SK-N-SH treated with all-trans-retinoic acid at 6 μM for 48 hours (cell line): ENCODE data around the gene PRKAR1B.

Experiments
- ARNTL ChIP-seq: fragments of 450-650 bp; formaldehyde crosslinking; IDR thresholded peaks from 2 replicates; pipeline ENCODE4 v1.5.0; 2020; ENCODE audit warnings: low read depth, mild to moderate bottlenecking, moderate library complexity, borderline replicate concordance
- BACH2 ChIP-seq: fragments of 250-450 bp; sonication (Bioruptor Pico); IDR thresholded peaks from 2 replicates; pipeline ENCODE4 v1.9.0; 2021; ENCODE audit warnings: mild to moderate bottlenecking, borderline replicate concordance
- ESRRG ChIP-seq: fragments of 250-450 bp; sonication (Bioruptor Pico); IDR thresholded peaks from 2 replicates; pipeline ENCODE4 v1.6.1; 2021; ENCODE audit warnings: mild to moderate bottlenecking
- GLIS3 ChIP-seq: fragments of 250-450 bp; sonication (Bioruptor Pico); IDR thresholded peaks from 2 replicates; pipeline ENCODE4 v1.5.0; 2020; ENCODE audit warnings: mild to moderate bottlenecking, moderate library complexity
- ISL1 ChIP-seq: fragments of 250-450 bp; sonication (Bioruptor Pico); IDR thresholded peaks from 2 replicates; pipeline ENCODE4 v2.1.2; 2022; ENCODE audit warnings: mild to moderate bottlenecking, moderate library complexity
- OSR1 ChIP-seq: fragments of 250-450 bp; sonication (Bioruptor Pico); IDR thresholded peaks from 2 replicates; pipeline ENCODE4 v1.8.0; 2022; ENCODE audit warnings: moderate library complexity, mild to moderate bottlenecking, inconsistent platforms
- PATZ1 ChIP-seq: fragments of 250-450 bp; sonication (Bioruptor Pico); IDR thresholded peaks from 2 replicates; pipeline ENCODE4 v1.8.0; 2020; ENCODE audit warnings: mild to moderate bottlenecking, moderate library complexity, borderline replicate concordance
- POU6F1 ChIP-seq: fragments of 250-450 bp; sonication (Bioruptor Pico); IDR thresholded peaks from 2 replicates; pipeline ENCODE4 v1.8.0; 2021; ENCODE audit warnings: low read depth, mild to moderate bottlenecking, moderate library complexity, borderline replicate concordance
- RARB ChIP-seq: fragments of 250-450 bp; sonication (Bioruptor Pico); IDR thresholded peaks from 2 replicates; pipeline ENCODE4 v1.8.0; 2021; ENCODE audit warnings: mild to moderate bottlenecking, moderate library complexity
- ZFP30 ChIP-seq: fragments of 450-650 bp; formaldehyde crosslinking; IDR thresholded peaks from 2 replicates; pipeline ENCODE4 v1.5.0; 2022; ENCODE audit warnings: mild to moderate bottlenecking, moderate library complexity
- ZNF565 ChIP-seq: fragments of 450-650 bp; formaldehyde crosslinking; conservative IDR thresholded peaks from 2 replicates; pipeline ENCODE4 v1.5.0; 2020; ENCODE audit warnings: low read depth, mild to moderate bottlenecking, moderate library complexity
- ZNF70 ChIP-seq: fragments of 450-650 bp; formaldehyde crosslinking; IDR thresholded peaks from 2 replicates; pipeline ENCODE4 v1.5.0; 2020; ENCODE audit warnings: mild to moderate bottlenecking, moderate library complexity

- no peak for TF ChIP-seq POU6F1 (CRISPR knock-in tag)
- no peak for TF ChIP-seq BACH2 (CRISPR knock-in tag)
- TF ChIP-seq GLIS3 (CRISPR knock-in tag): no peak
- TF ChIP-seq ZFP30 (CRISPR knock-in tag): no peak
- no peak for TF ChIP-seq ZNF70
- TF ChIP-seq PATZ1 (CRISPR knock-in tag): no peak
- no peak for TF ChIP-seq ARNTL
- no peak for TF ChIP-seq RARB (CRISPR knock-in tag)
- TF ChIP-seq OSR1 (CRISPR knock-in tag): no peak
- TF ChIP-seq ESRRG (CRISPR knock-in tag): no peak
- TF ChIP-seq ZNF565: no peak
- TF ChIP-seq ISL1: no peak
Measured at GRCh38 chr7:613442-614140, 113.5 kb downstream of the PRKAR1B start.
